HEK293 (cell line): ENCODE data around the gene CELSR3.

Experiments
- CTCF ChIP-seq: fragments of 450-650 bp; formaldehyde crosslinking; IDR thresholded peaks from 2 replicates; pipeline ENCODE4 v1.5.1; 2016; ENCODE audit warnings: missing biosample characterization, missing genetic modification characterization
- PRDM4 ChIP-seq: fragments of 450-650 bp; formaldehyde crosslinking; IDR thresholded peaks from 2 replicates; pipeline ENCODE4 v1.5.1; 2017; ENCODE audit warnings: missing biosample characterization, missing genetic modification characterization
- ZFHX2 ChIP-seq: fragments of 450-650 bp; formaldehyde crosslinking; conservative IDR thresholded peaks from 2 replicates; pipeline ENCODE4 v1.5.1; 2016; ENCODE audit warnings: missing biosample characterization, missing genetic modification characterization
- ZNF121 ChIP-seq: fragments of 450-650 bp; formaldehyde crosslinking; IDR thresholded peaks from 2 replicates; pipeline ENCODE4 v1.5.1; 2016; ENCODE audit warnings: missing biosample characterization, missing genetic modification characterization
- ZNF24 ChIP-seq: fragments of 450-650 bp; formaldehyde crosslinking; IDR thresholded peaks from 2 replicates; pipeline ENCODE4 v1.5.1; 2016; ENCODE audit warnings: missing biosample characterization, missing genetic modification characterization
- ZNF558 ChIP-seq: fragments of 450-650 bp; formaldehyde crosslinking; IDR thresholded peaks from 2 replicates; pipeline ENCODE4 v1.5.1; 2016; ENCODE audit warnings: missing biosample characterization, missing genetic modification characterization
- ZNF658 ChIP-seq: fragments of 450-650 bp; formaldehyde crosslinking; IDR thresholded peaks from 2 replicates; pipeline ENCODE4; 2016; ENCODE audit warnings: missing biosample characterization, missing genetic modification characterization
- ZNF704 ChIP-seq: fragments of 450-650 bp; formaldehyde crosslinking; IDR thresholded peaks from 2 replicates; pipeline ENCODE4 v1.5.1; 2016; ENCODE audit warnings: missing biosample characterization, missing genetic modification characterization

- TF ChIP-seq ZNF24 (tag by site-specific recombination), result no peak
- TF ChIP-seq ZNF704, result no peak
- no peak for TF ChIP-seq PRDM4 (tag by site-specific recombination)
- no peak for TF ChIP-seq ZNF558 (tag by site-specific recombination)
- no peak for TF ChIP-seq ZNF658 (tag by site-specific recombination)
- TF ChIP-seq ZFHX2 (tag by site-specific recombination), result no peak
- no peak for TF ChIP-seq CTCF (tag by site-specific recombination)
- no peak for TF ChIP-seq ZNF121 (tag by site-specific recombination)
Measured at GRCh38 chr3:48587686-48588085, 75.0 kb downstream of the CELSR3 start.
